Tibial nerve (tissue), 4 donors: ENCODE measurements around the gene TBL3. TPM values are rescaled to one million over a fixed set of nuclear protein-coding genes. Genes with fewer than 3 reads are reported as not detected.

Experiments used
- DNase-seq, 2 donors: peaks; one replicate each; pipeline ENCODE4 v3.0.0-alpha.2; 2019; ENCODE audit warnings: low spot score in 2 of 2
- H3K27ac ChIP-seq, 4 donors: fragments of 200-600 bp; sonication (generic) in 3 of 4; one replicate each; pipeline ENCODE4 v1.5.1; 2017 to 2019; ENCODE audit warnings: mild to moderate bottlenecking in 1 of 4
- H3K27me3 ChIP-seq, 2 donors: fragments of 200-600 bp; sonication (generic) in 1 of 2; one replicate each; pipeline versions ENCODE4 v1.5.1 to v1.6.0; 2017 to 2019
- H3K36me3 ChIP-seq, 3 donors: fragments of 200-600 bp; sonication (generic); one replicate each; pipeline ENCODE4 v1.5.1; 2018 to 2019
- H3K4me1 ChIP-seq, 4 donors: fragments of 200-600 bp; sonication (generic) in 3 of 4; one replicate each; pipeline ENCODE4 v1.5.1; 2017 to 2019
- H3K4me3 ChIP-seq, 4 donors: fragments of 200-600 bp; sonication (generic) in 3 of 4; one replicate each; pipeline ENCODE4 v1.5.1; 2017 to 2019; ENCODE audit warnings: mild to moderate bottlenecking in 1 of 4, moderate library complexity in 1 of 4
- H3K9me3 ChIP-seq, 4 donors: fragments of 200-600 bp; sonication (generic) in 3 of 4; one replicate each; pipeline ENCODE4 v1.5.1; 2017 to 2019
- CTCF ChIP-seq, 5 experiments: fragments of 200-600 bp in 3 of 5; fragments of 450-650 bp in 2 of 5; sonication (generic) in 3 of 5; IDR thresholded peaks; one replicate each; pipeline ENCODE4 v1.5.1; 2016 to 2019; ENCODE audit warnings: antibody characterized with exemption in 5 of 5, mild to moderate bottlenecking in 3 of 5, moderate library complexity in 2 of 5
- EP300 ChIP-seq, 2 donors: sonication (generic); formaldehyde crosslinking; IDR thresholded peaks; one replicate each; pipeline ENCODE4 v1.6.1; 2017; ENCODE audit warnings: antibody characterized with exemption in 2 of 2, mild to moderate bottlenecking in 1 of 2
- POLR2A ChIP-seq, 2 donors: fragments of 450-650 bp; IDR thresholded peaks; one replicate each; pipeline ENCODE4 v1.6.1; 2017; ENCODE audit warnings: antibody characterized with exemption in 2 of 2, mild to moderate bottlenecking in 2 of 2, moderate library complexity in 2 of 2
- WGBS, 2 donors: methylation state at CpG; one replicate each; pipeline ENCODE4 v1.1.5; 2018; 5-methylcytosine and 5-hydroxymethylcytosine counted together
- total RNA-seq, 4 donors: library from RNA; depleted of rRNA; stranded (reverse); fragments of >200 nt; gene quantifications; one replicate each; pipeline ENCODE4 v1.1.0, GENCODE V29; 2016

Gene TBL3
- total RNA-seq, 4 donors from 2014 or later: 37.6 to 70.8 (median 46.2) TPM

DNA sequence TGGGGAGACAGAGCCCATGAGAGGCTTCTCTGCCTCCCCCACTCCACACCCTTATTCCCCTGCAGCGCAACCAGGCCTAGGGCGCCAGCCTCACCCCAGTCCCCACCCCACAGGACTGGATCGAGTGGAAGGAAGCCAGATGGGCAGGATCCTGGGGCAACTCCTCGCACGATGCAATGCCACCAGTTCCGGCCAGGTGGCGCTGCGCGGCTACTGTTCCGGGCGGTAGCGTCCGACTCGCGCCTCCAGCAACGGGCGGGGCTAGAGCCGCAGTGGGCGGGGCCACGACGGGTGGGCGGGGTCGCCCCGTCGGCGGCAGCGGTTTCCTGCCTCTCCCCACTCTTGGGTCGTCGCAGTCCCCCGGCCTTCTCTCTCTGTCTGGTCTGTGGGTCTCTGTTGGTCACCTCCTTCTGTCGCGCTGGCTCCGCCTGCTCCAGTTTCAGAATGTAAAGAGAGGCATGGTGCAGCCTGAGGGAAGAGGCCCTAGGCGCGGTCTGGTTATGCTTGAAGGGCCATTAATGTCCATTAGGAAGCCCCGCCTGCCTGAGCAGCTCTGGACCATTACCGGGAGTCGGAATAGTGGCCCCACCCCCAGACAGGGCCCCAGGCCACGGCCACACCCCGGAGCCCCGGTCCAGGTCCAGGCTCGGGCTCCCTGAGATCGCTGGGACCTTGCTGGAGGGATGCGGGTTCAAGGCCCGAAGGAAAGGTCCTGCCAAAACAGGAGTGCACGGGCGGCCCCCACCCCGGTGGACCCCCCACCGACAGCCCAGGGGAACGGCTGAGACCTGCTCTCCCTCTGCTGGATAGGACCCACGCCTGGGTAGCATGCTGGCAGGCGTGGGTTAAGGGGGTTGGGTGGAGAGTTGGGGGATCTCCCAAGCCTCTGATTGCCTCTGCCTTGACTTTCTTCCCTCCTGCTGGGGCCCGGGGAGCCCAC, 51.5 kb downstream of the TBL3 start:
- no peaks in the 10 kb centered on the region for H3K9me3 ChIP-seq
- H3K4me3 ChIP-seq: peak overlapping the region; percentile 17 to 43 (median 36)
- H3K27ac ChIP-seq: peak overlapping the region; percentile 31 to 81 (median 78)
- TF ChIP-seq EP300 (IDR thresholded peaks at IDR 0.05): peak; percentile 30 to 60
- peak; percentile 98 to 99 (median 99) for TF ChIP-seq CTCF (IDR thresholded peaks at IDR 0.05)
- peak in 1 of 2 donors; percentile 15 for TF ChIP-seq POLR2A (IDR thresholded peaks at IDR 0.05)
- H3K4me1 ChIP-seq: peaks cover 0 to 62% (median 28%) of the 10 kb centered on the region in 4 donors
- H3K27me3 ChIP-seq: peaks cover 0 to 35% of the 10 kb centered on the region in 2 donors
- H3K36me3 ChIP-seq: no peaks in the 10 kb centered on the region
- peak; percentile 86 to 94 for DNase-seq
- 8 to 14% methylated on average over 24 to 32 of the region's 53 CpGs for WGBS, 2 donors

- DNase-seq: no peak
Observed at GRCh38 chr16:2024032-2024420, 52.2 kb downstream of the TBL3 start.

DNA sequence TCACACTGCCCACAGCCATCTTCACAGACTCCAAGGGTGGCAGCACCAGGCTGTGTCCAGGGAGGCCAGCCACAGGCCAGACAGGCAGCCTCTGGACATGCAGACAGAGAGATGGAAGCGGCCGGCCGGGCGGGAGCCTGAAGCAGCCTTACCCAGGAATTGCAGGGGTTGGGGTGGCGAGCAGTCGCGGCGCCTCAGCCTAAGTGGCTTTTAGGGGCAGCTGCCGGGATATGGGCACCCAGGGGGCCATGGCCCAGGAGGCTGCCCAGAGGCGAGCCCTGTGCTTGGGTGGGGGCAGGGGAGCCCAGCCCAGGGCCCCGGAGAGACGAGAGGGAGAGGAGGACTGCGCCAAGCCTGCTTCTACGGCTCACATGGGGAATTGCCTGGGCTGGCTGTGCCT, 53.4 kb downstream of the TBL3 start:
- Histone ChIP-seq H3K4me1 (peaks cover 0 to 70% (median 35%) of the 10 kb centered on the region in 4 donors), H3K36me3 (peaks cover 0 to 6% (median 0%) of the 10 kb centered on the region in 3 donors), H3K9me3 (no peaks in the 10 kb centered on the region), H3K27ac (no peak overlapping the region), H3K4me3 (no peak overlapping the region), H3K27me3 (peaks cover 0 to 23% of the 10 kb centered on the region in 2 donors)
- 89 to 94% methylated on average over 14 of the region's 14 CpGs for WGBS, 2 donors
- no peak for DNase-seq
- no peak for TF ChIP-seq CTCF (IDR thresholded peaks at IDR 0.05)
- no peak for TF ChIP-seq POLR2A (IDR thresholded peaks at IDR 0.05)
- no peak for TF ChIP-seq EP300 (IDR thresholded peaks at IDR 0.05)

More at GRCh38 chr16:2024032-2024420, 52.2 kb downstream of the TBL3 start:
- Histone ChIP-seq H3K27me3 (peaks cover 0 to 33% of the 10 kb centered on the region in 2 donors), H3K9me3 (no peaks in the 10 kb centered on the region), H3K4me3 (no peak overlapping the region), H3K4me1 (peaks cover 0 to 69% (median 34%) of the 10 kb centered on the region in 4 donors), H3K36me3 (no peaks in the 10 kb centered on the region), H3K27ac (peak overlapping the region in 2 of 4 donors; percentile 31 to 80)
- WGBS, 2 donors: 90% methylated on average over 12 of the region's 12 CpGs
- TF ChIP-seq EP300 (IDR thresholded peaks at IDR 0.05): no peak
- TF ChIP-seq CTCF (IDR thresholded peaks at IDR 0.05): no peak
- no peak for TF ChIP-seq POLR2A (IDR thresholded peaks at IDR 0.05)

- no peak for DNase-seq
- Histone ChIP-seq H3K9me3 (no peaks in the 10 kb centered on the region), H3K36me3 (peaks cover 0 to 6% (median 0%) of the 10 kb centered on the region in 3 donors), H3K4me3 (peak overlapping the region in 2 of 4 donors; percentile 25 to 83), H3K27me3 (peaks cover 0 to 15% of the 10 kb centered on the region in 2 donors), H3K27ac (peak overlapping the region in 2 of 4 donors; percentile 46 to 75), H3K4me1 (peaks cover 0 to 69% (median 33%) of the 10 kb centered on the region in 4 donors)
- TF ChIP-seq POLR2A (IDR thresholded peaks at IDR 0.05) (no peak), CTCF (IDR thresholded peaks at IDR 0.05) (no peak), EP300 (IDR thresholded peaks at IDR 0.05) (no peak)
- WGBS, 2 donors: 83 to 85% methylated on average over 15 to 16 of the region's 16 CpGs
Observed at GRCh38 chr16:2025878-2026460, 54.1 kb downstream of the TBL3 start.
